Activated naive CD4-positive, alpha-beta T cell treated with anti-CD3 and anti-CD28 coated beads, Interleukin-2, amount 10 ng/mL, durations not matched to agents 7 days and 5 days (primary cell): ENCODE results near the gene TMEM151B.
A peak's percentile ranks its signal among the peaks of the same experiment; 100 is the strongest.

Experiments used
- CTCF ChIA-PET: fragments of 350-600 bp; sonication (Branson Sonifier 250); formaldehyde crosslinking; loops from one replicate; lab custom pipeline; 2021; ENCODE audit warnings: antibody characterized with exemption; lab: Charles Lee
- DNase-seq: peaks from one replicate; pipeline ENCODE4 v3.0.0-alpha.2; 2020
- H3K27ac Mint-ChIP-seq: one replicate; pipeline ENCODE4 v1.8.0; 2021; ENCODE audit warnings: mild to moderate bottlenecking, moderate library complexity, mixed read lengths
- H3K27me3 Mint-ChIP-seq: one replicate; pipeline ENCODE4 v1.8.0; 2021; ENCODE audit warnings: mild to moderate bottlenecking, mixed read lengths
- H3K36me3 Mint-ChIP-seq: one replicate; pipeline ENCODE4 v1.8.0; 2021; ENCODE audit warnings: mixed read lengths
- H3K4me1 Mint-ChIP-seq: one replicate; pipeline ENCODE4 v1.8.0; 2021; ENCODE audit warnings: mixed read lengths
- H3K4me3 Mint-ChIP-seq: one replicate; pipeline ENCODE4 v1.8.0; 2021; ENCODE audit warnings: mild to moderate bottlenecking, moderate library complexity, mixed read lengths
- H3K9me3 Mint-ChIP-seq: one replicate; pipeline ENCODE4 v1.8.0; 2021; ENCODE audit warnings: mixed read lengths

TMEM151B gene

DNA sequence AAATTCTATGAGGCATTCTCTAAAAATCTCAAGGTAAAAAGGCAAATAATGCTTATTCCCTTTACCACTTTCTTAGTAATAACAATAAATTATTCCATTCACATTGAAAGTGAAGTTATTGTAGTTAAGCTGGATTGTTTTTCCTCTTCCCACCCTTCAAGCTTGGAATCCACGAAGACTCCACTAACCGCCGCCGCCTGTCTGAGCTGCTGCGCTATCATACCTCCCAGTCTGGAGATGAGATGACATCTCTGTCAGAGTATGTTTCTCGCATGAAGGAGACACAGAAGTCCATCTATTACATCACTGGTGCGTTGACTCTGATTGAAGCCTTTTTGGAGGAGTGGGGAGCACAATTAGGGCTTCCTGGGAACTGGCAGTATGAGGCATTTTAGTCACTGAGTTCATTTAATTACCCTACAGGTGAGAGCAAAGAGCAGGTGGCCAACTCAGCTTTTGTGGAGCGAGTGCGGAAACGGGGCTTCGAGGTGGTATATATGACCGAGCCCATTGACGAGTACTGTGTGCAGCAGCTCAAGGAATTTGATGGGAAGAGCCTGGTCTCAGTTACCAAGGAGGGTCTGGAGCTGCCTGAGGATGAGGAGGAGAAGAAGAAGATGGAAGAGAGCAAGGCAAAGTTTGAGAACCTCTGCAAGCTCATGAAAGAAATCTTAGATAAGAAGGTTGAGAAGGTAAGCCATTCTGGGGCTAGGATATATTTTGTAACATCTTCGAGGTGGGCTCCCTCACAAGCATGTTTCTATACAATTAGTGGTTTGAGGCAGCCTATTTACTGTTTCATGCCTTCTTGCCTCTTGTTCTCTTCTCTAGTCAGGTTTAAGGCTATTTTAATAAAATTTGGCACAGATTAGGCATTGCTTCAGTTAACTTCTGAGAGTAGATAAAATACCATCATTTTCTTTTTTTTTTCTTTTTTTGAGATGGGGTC is 18.4 kb upstream of the TMEM151B start:
- peaks cover 76% of the 10 kb centered on the region for H3K4me1 Mint-ChIP-seq
- H3K36me3 Mint-ChIP-seq, result peaks cover 84% of the 10 kb centered on the region
- CTCF ChIA-PET, result interaction anchor here (1.6 to 2.0 kb wide), 3 partner anchors 10 to 79 kb away, joined by 4 to 8 read pairs (median 4); no protein-coding TSS in a partner anchor
- H3K27me3 Mint-ChIP-seq, result no peaks in the 10 kb centered on the region
- no peak for DNase-seq
- H3K4me3 Mint-ChIP-seq, result no peak overlapping the region
- H3K27ac Mint-ChIP-seq, result no peak overlapping the region
- H3K9me3 Mint-ChIP-seq, result no peaks in the 10 kb centered on the region

DNA sequence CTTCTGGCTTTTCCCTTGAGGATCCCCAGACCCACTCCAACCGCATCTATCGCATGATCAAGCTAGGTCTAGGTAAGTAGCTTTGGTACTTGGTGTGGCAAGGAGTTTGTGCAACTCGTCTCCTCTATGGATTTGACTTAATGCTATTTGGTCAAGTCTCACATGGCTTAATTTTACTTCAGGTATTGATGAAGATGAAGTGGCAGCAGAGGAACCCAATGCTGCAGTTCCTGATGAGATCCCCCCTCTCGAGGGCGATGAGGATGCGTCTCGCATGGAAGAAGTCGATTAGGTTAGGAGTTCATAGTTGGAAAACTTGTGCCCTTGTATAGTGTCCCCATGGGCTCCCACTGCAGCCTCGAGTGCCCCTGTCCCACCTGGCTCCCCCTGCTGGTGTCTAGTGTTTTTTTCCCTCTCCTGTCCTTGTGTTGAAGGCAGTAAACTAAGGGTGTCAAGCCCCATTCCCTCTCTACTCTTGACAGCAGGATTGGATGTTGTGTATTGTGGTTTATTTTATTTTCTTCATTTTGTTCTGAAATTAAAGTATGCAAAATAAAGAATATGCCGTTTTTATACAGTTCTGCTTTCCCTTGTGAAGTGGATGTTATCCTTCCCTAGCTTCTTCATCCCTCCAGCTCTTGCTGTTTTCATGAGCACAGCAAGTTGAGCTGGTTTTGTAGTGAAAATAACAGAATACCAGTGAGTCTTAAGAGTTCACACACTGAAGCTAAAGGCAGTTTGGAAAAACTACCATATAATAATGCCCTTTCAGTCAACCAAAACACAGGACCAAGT is 16.7 kb upstream of the TMEM151B start:
- Mint-ChIP-seq H3K4me3 (no peak overlapping the region), H3K4me1 (peaks cover 79% of the 10 kb centered on the region), H3K27me3 (no peaks in the 10 kb centered on the region), H3K27ac (peak overlapping the region; percentile 21), H3K36me3 (peaks cover 76% of the 10 kb centered on the region), H3K9me3 (no peaks in the 10 kb centered on the region)
- CTCF ChIA-PET, result interaction anchor here (0.7 to 4.8 kb wide), 8 partner anchors 9 to 387 kb away, joined by 3 to 32 read pairs (median 4); partner anchors contain the start of gene SLC29A1
- DNase-seq, result peak; percentile 81

DNA sequence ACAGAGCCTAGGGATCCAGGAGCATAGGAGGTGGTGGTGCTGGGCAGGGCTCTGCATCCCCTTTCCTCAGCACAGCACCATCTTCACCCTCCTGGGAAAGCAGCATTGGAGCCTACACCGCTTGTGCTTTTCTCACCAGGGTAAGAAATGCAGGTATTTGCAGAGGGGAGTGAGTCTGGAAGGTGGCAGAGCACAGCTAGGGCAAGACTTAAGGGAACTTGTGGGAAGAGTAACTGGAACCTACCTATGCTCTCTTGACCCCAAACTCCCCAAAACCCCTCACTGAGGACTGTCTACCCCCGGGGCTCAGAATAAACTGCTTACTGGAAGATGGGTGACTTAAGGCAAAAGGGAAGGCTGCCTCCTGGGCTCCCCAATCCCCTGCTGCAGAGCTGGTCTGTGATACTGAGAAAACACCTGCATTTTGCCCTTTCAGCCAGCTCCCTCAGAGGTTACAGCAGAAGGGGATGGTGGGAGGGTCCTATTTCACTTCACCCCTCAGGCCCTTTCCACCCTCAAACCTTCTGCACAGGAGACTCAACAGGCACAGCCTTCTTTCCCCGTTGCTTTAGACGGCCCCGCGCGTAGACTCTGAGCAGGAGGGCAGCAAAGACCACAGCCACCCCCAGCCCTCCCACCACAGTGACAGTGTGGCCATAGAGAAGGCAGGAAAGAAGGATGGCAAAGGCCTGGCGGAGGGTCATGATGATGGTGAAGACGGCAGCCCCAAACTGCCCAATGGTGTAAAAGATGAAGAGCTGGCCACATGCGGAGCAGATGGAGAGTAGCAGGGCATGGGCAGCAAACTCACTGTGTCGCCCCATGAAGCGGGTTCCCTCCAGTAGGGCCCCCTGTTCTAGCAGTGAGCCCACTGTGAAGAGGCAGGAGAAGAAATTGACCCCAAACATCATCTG is 15.8 kb upstream of the TMEM151B start:
- H3K4me3 Mint-ChIP-seq, result peak overlapping the region; percentile 3
- H3K27me3 Mint-ChIP-seq, result no peaks in the 10 kb centered on the region
- peak overlapping the region; percentile 43 for H3K27ac Mint-ChIP-seq
- H3K4me1 Mint-ChIP-seq, result peaks cover 73% of the 10 kb centered on the region
- CTCF ChIA-PET, result interaction anchor here (0.7 to 4.8 kb wide), 11 partner anchors 8 to 388 kb away, joined by 3 to 32 read pairs (median 4); partner anchors contain the start of genes HSP90AB1 and SLC29A1
- no peaks in the 10 kb centered on the region for H3K9me3 Mint-ChIP-seq
- no peak for DNase-seq
- H3K36me3 Mint-ChIP-seq, result peaks cover 72% of the 10 kb centered on the region

DNA sequence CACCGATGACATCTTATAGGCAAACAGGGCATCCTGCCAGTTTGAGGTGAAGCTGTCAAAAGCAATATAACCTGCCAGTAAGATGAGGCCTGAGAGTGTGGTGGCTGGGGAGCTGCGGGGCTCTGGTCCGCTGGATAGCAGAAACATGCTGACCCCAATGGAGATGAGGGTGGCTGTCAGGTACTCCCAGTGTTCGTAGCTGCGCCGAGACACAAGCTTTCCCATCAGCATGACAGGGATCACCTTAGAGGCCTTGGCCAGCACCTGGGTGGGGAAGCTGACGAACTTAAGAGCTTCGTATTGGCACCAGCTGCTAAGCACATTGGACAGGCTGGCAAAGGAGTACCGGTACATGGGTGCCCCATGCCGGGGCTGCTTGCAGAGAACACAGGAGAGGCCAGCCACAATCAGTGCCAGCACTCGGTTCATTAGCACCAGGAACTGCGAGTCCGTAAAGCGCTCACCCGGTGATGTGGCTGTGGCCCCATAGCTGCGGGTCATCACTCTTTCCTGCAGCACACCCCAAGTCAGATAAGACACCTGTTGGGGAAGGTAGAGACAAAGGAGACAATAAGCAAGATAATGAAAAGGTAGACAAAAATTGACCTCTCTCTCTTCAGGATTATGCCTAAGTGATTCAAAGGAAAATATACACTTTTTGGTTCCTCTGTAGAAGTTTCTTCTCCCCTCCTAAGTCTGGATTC is 15.0 kb upstream of the TMEM151B start:
- no peaks in the 10 kb centered on the region for H3K9me3 Mint-ChIP-seq
- peaks cover 64% of the 10 kb centered on the region for H3K36me3 Mint-ChIP-seq
- peaks cover 65% of the 10 kb centered on the region for H3K4me1 Mint-ChIP-seq
- no peak for DNase-seq
- peak overlapping the region; percentile 85 for H3K27ac Mint-ChIP-seq
- no peaks in the 10 kb centered on the region for H3K27me3 Mint-ChIP-seq
- peak overlapping the region; percentile 87 for H3K4me3 Mint-ChIP-seq
- CTCF ChIA-PET, result interaction anchor here (1.2 to 4.8 kb wide), 7 partner anchors 9 to 158 kb away, joined by 4 to 32 read pairs (median 9); partner anchors contain the start of genes HSP90AB1 and SLC29A1

DNA sequence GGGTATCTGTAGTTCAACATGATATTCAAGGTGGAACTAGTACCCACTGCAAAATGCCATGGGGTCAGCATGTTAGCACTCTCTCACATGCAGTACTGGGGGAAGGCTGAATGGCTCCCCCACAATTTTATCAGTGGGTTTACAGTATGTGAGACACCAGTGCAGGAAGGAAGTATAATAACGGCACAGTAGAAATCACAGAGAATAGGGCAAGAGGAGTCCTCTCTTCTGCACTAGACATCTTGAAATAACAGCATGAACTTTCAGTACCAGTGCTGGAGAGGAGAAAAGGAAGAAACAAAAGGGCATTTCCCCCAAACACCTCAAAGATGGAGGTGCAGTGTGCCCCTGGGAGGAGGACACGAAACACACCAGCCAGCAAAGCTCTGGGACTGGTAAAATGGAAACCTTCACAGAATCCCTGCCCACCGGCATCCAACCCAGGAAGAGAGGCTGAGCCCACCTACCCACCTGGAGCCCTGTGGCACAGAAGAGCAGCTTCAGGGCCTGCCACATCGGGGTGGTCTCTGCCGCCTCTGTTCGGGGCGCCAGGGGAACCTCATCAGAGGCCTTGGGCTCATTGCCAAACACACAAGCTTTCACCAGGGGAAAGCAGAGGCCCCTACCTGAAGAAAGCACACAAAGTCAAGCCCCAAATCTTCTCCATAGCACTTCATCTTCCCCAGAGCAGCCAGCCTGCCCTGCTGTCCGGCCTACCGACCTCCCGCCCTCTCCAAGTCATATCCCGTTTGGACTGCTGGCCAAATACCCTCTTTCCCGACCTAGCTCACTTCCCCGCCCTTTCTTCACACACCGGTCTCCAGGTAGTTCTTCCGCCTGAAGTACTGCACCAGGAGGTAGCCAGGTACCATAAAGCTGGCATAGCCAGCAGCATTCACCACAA is 14.1 kb upstream of the TMEM151B start:
- CTCF ChIA-PET, result interaction anchor here (0.9 to 4.8 kb wide), 13 partner anchors 8 to 159 kb away, joined by 3 to 32 read pairs (median 6); partner anchors contain the start of genes HSP90AB1 and SLC29A1
- peak overlapping the region; percentile 85 for H3K27ac Mint-ChIP-seq
- peaks cover 58% of the 10 kb centered on the region for H3K36me3 Mint-ChIP-seq
- no peaks in the 10 kb centered on the region for H3K27me3 Mint-ChIP-seq
- peak overlapping the region; percentile 87 for H3K4me3 Mint-ChIP-seq
- peaks cover 62% of the 10 kb centered on the region for H3K4me1 Mint-ChIP-seq
- DNase-seq, result no peak
- no peaks in the 10 kb centered on the region for H3K9me3 Mint-ChIP-seq

DNA sequence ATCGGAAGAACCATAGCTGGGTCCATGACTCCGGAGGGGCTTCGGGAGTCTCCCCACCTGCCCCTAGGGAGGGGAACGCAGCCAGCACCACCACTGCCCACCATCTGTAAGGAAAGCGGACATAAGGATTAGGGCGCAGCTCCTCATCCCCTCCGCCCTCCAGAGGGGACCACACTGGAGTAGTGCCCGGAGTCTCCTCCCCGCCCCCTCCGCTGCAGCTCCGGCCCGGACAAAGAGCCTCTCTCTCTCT is 13.6 kb upstream of the TMEM151B start:
- Mint-ChIP-seq H3K9me3 (no peaks in the 10 kb centered on the region), H3K36me3 (peaks cover 54% of the 10 kb centered on the region), H3K27ac (peak overlapping the region; percentile 85), H3K4me1 (peaks cover 60% of the 10 kb centered on the region), H3K27me3 (no peaks in the 10 kb centered on the region), H3K4me3 (peak overlapping the region; percentile 87)
- CTCF ChIA-PET, result interaction anchor here (0.6 to 4.8 kb wide), 15 partner anchors 8 to 620 kb away, joined by 3 to 32 read pairs (median 6); partner anchors contain the start of genes HSP90AB1 and SLC29A1
- DNase-seq, result no peak

DNA sequence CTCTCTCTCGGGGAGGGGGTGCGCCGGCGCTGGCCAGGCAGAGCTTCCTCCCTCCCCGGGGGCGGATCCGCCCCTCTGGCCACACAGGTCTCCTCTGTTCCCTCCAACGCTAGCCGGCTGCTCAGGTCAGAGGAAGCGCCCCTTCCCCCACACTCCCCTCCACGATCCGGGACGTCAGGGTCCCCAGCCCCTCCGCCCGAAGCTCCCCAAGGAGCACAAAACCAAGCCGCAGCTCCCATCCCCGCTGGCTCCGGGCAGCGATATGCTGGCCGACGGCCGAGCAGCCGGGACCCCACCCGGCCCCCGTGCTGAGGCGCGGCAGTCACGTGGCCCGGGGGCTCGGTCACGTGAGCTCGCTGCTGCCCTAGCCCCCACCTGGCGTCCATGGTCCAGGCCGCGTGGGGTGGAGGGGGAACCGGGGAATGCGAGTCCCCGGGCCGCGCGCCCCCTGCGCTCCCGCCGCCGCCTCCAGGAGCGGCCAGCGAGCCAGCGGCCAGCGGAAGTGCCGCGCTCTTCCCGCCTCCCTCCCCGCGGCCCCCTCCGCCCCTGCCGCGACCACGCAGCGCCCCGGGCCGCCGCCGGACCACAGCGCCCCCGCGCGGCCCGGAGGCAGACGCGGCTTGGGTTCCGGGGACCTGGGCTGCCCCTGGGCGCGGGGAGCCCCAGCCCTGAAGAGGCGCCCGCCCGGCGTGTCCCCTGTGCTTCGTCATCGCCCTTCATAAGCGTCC is 13.1 kb upstream of the TMEM151B start, which contains the start of gene SLC35B2:
Gene SLC35B2, minus strand, starts transcription at position 504 of the 728 bp plus-strand sequence. Its CDS starts 118 bp downstream, at position 386.
- H3K9me3 Mint-ChIP-seq, result no peaks in the 10 kb centered on the region
- peaks cover 49% of the 10 kb centered on the region for H3K36me3 Mint-ChIP-seq
- H3K27ac Mint-ChIP-seq, result peak within 1 kb of the TSS; percentile 85
- peak; percentile 71 for DNase-seq
- peak within 1 kb of the TSS; percentile 87 for H3K4me3 Mint-ChIP-seq
- H3K4me1 Mint-ChIP-seq, result peaks cover 59% of the 10 kb centered on the region
- CTCF ChIA-PET, result interaction anchor here (0.6 to 4.8 kb wide), 15 partner anchors 9 to 621 kb away, joined by 3 to 32 read pairs (median 6); partner anchors contain the start of genes HSP90AB1 and SLC29A1
- H3K27me3 Mint-ChIP-seq, result no peaks in the 10 kb centered on the region

DNA sequence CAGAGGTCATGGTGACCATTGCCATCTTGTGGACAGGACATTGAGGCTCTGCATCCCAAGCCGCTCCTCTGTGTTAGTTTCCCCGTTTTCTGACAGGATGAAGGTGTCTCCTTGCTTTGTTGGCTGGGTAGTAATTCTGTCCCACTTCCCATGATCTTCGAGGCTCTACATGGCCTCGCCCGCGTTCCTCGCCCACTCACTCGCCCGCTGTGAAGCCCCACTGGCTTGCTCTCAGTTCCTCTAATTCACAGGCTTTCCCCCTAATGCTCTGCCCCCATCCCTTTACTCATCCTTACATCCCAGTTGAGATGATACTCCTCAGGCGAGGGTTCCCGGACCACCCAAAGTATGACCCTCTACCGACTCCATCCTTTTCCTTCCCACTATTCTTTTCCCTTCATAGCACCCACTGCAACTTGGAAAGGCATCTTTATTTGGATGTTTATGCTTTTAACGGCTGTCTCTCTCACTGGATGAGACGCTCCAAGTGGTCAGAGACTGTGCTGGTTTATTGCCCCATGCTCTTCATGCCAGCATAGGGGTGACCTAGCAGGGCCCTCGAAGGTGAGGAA is 12.4 kb upstream of the TMEM151B start:
- H3K4me3 Mint-ChIP-seq, result peak overlapping the region; percentile 78
- CTCF ChIA-PET, result interaction anchor here (1.5 to 2.0 kb wide), 2 partner anchors 10 to 11 kb away, joined by 6 to 11 read pairs; no protein-coding TSS in a partner anchor
- no peaks in the 10 kb centered on the region for H3K27me3 Mint-ChIP-seq
- peaks cover 45% of the 10 kb centered on the region for H3K36me3 Mint-ChIP-seq
- DNase-seq, result no peak
- no peaks in the 10 kb centered on the region for H3K9me3 Mint-ChIP-seq
- H3K4me1 Mint-ChIP-seq, result peaks cover 62% of the 10 kb centered on the region
- peak overlapping the region; percentile 80 for H3K27ac Mint-ChIP-seq

DNA sequence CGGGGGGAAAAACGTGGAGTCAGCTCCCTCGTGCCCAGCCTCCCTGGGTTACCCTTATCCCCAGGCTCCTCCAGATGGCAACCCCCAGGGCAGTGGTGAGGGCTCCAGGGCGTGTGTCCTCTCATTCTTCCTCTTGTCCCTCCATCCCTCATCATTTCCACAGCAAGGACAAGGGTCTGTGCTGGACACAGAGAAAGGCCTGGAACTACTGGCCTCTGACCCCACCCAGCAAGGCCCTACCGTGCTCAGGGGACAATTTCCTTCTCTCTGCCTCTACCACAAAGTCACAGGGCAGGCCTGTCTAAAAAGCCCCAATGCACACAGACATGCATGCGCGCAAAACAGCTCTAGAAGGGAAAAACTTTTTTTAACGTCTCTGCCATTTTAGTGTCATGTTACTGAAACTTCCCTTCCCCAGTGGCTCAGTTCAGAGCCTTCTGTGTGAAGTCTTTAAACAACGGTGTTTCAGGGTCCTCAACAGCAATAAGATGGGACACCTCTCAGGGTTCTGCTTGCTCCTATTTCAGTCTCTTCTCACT is 11.9 kb upstream of the TMEM151B start:
- DNase-seq, result no peak
- CTCF ChIA-PET, result no interaction called here

DNA sequence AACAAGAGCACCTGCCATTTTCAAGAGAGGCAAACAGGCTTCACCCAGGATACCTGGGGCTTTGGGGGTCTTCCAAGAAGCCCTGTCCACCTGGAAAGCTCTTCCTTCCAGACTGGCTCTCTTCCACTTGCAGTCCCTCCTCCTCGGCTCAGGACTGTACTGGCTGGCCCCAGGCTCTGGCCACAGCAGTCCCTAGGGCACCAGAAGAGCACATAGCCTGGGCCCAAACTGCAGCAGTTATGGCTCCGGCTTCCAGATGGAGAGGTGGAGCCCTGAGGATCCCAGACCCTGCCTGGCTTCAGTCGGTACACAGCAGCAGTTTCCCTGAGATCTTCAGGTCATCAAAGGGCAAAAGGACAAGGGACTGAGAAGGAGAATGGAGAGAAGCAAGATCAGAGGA is 11.3 kb upstream of the TMEM151B start:
- no peaks in the 10 kb centered on the region for H3K27me3 Mint-ChIP-seq
- peaks cover 64% of the 10 kb centered on the region for H3K4me1 Mint-ChIP-seq
- H3K4me3 Mint-ChIP-seq, result peak overlapping the region; percentile 78
- peak overlapping the region; percentile 50 for H3K27ac Mint-ChIP-seq
- no peak for DNase-seq
- peaks cover 37% of the 10 kb centered on the region for H3K36me3 Mint-ChIP-seq
- CTCF ChIA-PET, result no interaction called here
- H3K9me3 Mint-ChIP-seq, result no peaks in the 10 kb centered on the region

More for the DNA sequence above, 11.9 kb upstream of the TMEM151B start:
- Mint-ChIP-seq H3K36me3 (peaks cover 43% of the 10 kb centered on the region), H3K4me3 (peak overlapping the region; percentile 78), H3K4me1 (peaks cover 63% of the 10 kb centered on the region), H3K27me3 (no peaks in the 10 kb centered on the region), H3K27ac (peak overlapping the region; percentile 80), H3K9me3 (no peaks in the 10 kb centered on the region)

DNA sequence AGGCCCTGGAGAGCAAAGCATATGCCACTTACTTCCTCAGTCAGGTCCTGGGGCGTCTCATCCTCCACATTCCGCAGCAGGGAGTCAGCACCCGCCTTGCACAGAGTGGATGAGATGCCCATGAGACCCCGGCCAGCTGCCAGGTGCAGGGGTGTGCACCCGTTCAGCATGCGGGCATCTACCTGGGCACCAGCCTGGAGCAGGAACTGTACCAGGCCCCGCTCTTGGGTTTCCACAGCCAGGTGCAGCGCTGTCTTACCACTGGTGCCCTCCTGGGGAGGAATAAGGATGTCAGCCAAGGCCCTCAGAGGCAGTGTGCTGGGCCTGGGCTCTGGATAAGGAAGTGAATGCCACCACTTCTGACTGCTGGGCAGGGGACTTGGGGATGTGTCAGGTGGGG is 10.2 kb upstream of the TMEM151B start:
- no peak overlapping the region for H3K4me3 Mint-ChIP-seq
- no peaks in the 10 kb centered on the region for H3K9me3 Mint-ChIP-seq
- H3K4me1 Mint-ChIP-seq, result peaks cover 63% of the 10 kb centered on the region
- DNase-seq, result no peak
- no peak overlapping the region for H3K27ac Mint-ChIP-seq
- CTCF ChIA-PET, result no interaction called here
- peaks cover 33% of the 10 kb centered on the region for H3K36me3 Mint-ChIP-seq
- H3K27me3 Mint-ChIP-seq, result no peaks in the 10 kb centered on the region
